ENCODE measurements around the gene SHISAL2B.

GRCh38 chr5:64765804-64766504, 75.7 kb downstream of the SHISAL2B start:
- no peak for TF ChIP-seq POLR2A (IDR thresholded peaks at IDR 0.05)
- TF ChIP-seq, protein P1, sequence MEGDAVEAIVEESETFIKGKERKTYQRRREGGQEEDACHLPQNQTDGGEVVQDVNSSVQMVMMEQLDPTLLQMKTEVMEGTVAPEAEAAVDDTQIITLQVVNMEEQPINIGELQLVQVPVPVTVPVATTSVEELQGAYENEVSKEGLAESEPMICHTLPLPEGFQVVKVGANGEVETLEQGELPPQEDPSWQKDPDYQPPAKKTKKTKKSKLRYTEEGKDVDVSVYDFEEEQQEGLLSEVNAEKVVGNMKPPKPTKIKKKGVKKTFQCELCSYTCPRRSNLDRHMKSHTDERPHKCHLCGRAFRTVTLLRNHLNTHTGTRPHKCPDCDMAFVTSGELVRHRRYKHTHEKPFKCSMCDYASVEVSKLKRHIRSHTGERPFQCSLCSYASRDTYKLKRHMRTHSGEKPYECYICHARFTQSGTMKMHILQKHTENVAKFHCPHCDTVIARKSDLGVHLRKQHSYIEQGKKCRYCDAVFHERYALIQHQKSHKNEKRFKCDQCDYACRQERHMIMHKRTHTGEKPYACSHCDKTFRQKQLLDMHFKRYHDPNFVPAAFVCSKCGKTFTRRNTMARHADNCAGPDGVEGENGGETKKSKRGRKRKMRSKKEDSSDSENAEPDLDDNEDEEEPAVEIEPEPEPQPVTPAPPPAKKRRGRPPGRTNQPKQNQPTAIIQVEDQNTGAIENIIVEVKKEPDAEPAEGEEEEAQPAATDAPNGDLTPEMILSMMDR (IDR thresholded peaks at IDR 0.05): no peak

Measured in right lobe of liver (tissue), 4 donors.